NT2/D1 (cell line): ENCODE measurements around the gene MYO5A.

Experiments used
- SUZ12 ChIP-seq: IDR thresholded peaks from 2 replicates; pipeline ENCODE4 v1.6.1; 2011; ENCODE audit not compliant: insufficient read length, insufficient read depth; ENCODE audit errors: extremely low read depth
- YY1 ChIP-seq: IDR thresholded peaks from 2 replicates; pipeline ENCODE4 v1.6.1; 2011; ENCODE audit not compliant: insufficient read length, insufficient read depth
- ZNF274 ChIP-seq: IDR thresholded peaks from 2 replicates; pipeline ENCODE4 v1.6.1; 2011; ENCODE audit warnings: mild to moderate bottlenecking, low read depth, low read length

GRCh38 chr15:52448011-52448890, 80.4 kb downstream of the MYO5A start:
- TF ChIP-seq ZNF274 (no peak), YY1 (no peak), SUZ12 (no peak)
